HCT116 (cell line): ENCODE results near the gene HCRTR1. TPM values are rescaled to one million over a fixed set of nuclear protein-coding genes. Genes with fewer than 3 reads are reported as not detected.

ENCODE experiments used
- ATAC-seq: fragments of 200-7000 bp; cut with Tn5 transposase; 2 replicates; pipeline ENCODE4 v1.9.1; 2020; ENCODE audit warnings: mild to moderate bottlenecking, moderate library complexity
- BruUV-seq: library from RNA; stranded (reverse); fragments of 400-500 nt; replicated peaks from 2 replicates; lab custom pipeline; 2021; lab: Mats Ljungman, UMichigan
- CTCF ChIA-PET: fragments of 300-600 bp; sonication (Branson Sonifier 250); formaldehyde crosslinking; loops from one replicate; lab custom pipeline; 2021; ENCODE audit warnings: antibody characterized with exemption; lab: Charles Lee
- POLR2A ChIA-PET: fragments of 300-600, 350-600 bp; sonication (Branson Sonifier 250); formaldehyde crosslinking; loops from one replicate; lab custom pipeline; 2021; ENCODE audit warnings: antibody characterized with exemption; lab: Charles Lee
- RAD21 ChIA-PET, 2 experiments: fragments of 300-600 bp; sonication (Branson Sonifier 250); formaldehyde crosslinking; loops; one replicate each; lab custom pipeline; 2023; ENCODE audit warnings: low total read pairs in 2 of 2; ENCODE audit not compliant: uncharacterized antibody in 2 of 2, unreplicated experiment in 2 of 2, low non-redundant PET in 1 of 2; lab: Charles Lee
- DNase-seq: peaks from one replicate; pipeline ENCODE4 v3.0.0-alpha.2; 2010; ENCODE audit warnings: low read depth, low spot score
- H2AFZ ChIP-seq: fragments of 200-600 bp; shearing (Covaris generic), sonication (generic); 2 replicates; pipeline ENCODE4 v1.6.1; 2017; ENCODE audit warnings: low read depth, mixed run types, mixed read lengths, antibody characterized with exemption, low read length; ENCODE audit not compliant: poor library complexity, severe bottlenecking
- H3K27ac ChIP-seq: 2 replicates; pipeline ENCODE4 v1.5.1; 2012; ENCODE audit warnings: low read depth, low read length
- H3K27me3 ChIP-seq: fragments of 200-600 bp; sonication (generic); 2 replicates; pipeline ENCODE4 v1.6.1; 2016; ENCODE audit warnings: mixed run types, low read length, mixed read lengths; ENCODE audit not compliant: insufficient read depth
- H3K36me3 ChIP-seq, 2 experiments: fragments of 200-500 bp in 1 of 2; fragments of 200-600 bp in 1 of 2; sonication (Bioruptor generic) in 1 of 2; sonication (generic) in 1 of 2; 2 replicates each; pipeline versions ENCODE4 v1.5.1 to v1.6.1; 2014 to 2016; ENCODE audit warnings: low read length in 2 of 2, inconsistent platforms in 1 of 2, mixed read lengths in 1 of 2, mixed run types in 1 of 2; ENCODE audit not compliant: insufficient read depth in 2 of 2, control insufficient read depth in 1 of 2
- H3K4me1 ChIP-seq, 2 experiments: fragments of 200-600 bp in 1 of 2; sonication (generic) in 1 of 2; 2 replicates each; pipeline versions ENCODE4 v1.5.1 to v1.6.1; 2012 to 2017; ENCODE audit warnings: low read length in 2 of 2, inconsistent platforms in 1 of 2, mild to moderate bottlenecking in 1 of 2, mixed read lengths in 1 of 2, mixed run types in 1 of 2, moderate library complexity in 1 of 2; ENCODE audit not compliant: insufficient read depth in 2 of 2, control insufficient read depth in 1 of 2
- H3K4me2 ChIP-seq: fragments of 200-600 bp; sonication (generic); 2 replicates; pipeline ENCODE4 v1.6.1; 2017; ENCODE audit warnings: mixed run types, low read length, mixed read lengths
- H3K4me3 ChIP-seq, 2 experiments: fragments of 200-600 bp in 1 of 2; sonication (generic) in 1 of 2; replicated peaks in 1 of 2; 2 replicates each; pipeline ENCODE4 v1.5.1; 2011 to 2016; ENCODE audit warnings: low read length in 2 of 2, control low read depth in 1 of 2, low read depth in 1 of 2, mild to moderate bottlenecking in 1 of 2, mixed read lengths in 1 of 2, mixed run types in 1 of 2
- H3K79me2 ChIP-seq: fragments of 200-600 bp; sonication (generic); 2 replicates; pipeline ENCODE4 v1.6.1; 2017; ENCODE audit warnings: mild to moderate bottlenecking, mixed run types, low read length, moderate library complexity, mixed read lengths; ENCODE audit not compliant: insufficient read depth
- H3K9ac ChIP-seq: fragments of 200-600 bp; sonication (generic); 2 replicates; pipeline ENCODE4 v1.6.1; 2016; ENCODE audit warnings: low read length, mixed read lengths
- H3K9me2 ChIP-seq: fragments of 200-600 bp; sonication (generic), shearing (Covaris generic); 2 replicates; pipeline ENCODE4 v1.6.1; 2017; ENCODE audit warnings: mixed run types, mild to moderate bottlenecking, moderate library complexity; ENCODE audit not compliant: insufficient read depth
- H3K9me3 ChIP-seq, 2 experiments: fragments of 200-500 bp in 1 of 2; fragments of 200-600 bp in 1 of 2; sonication (Bioruptor generic) in 1 of 2; sonication (generic) in 1 of 2; 2 replicates each; pipeline ENCODE4 v1.6.1; 2014 to 2017; ENCODE audit warnings: low read length in 2 of 2, mixed read lengths in 2 of 2, inconsistent platforms in 1 of 2, low read depth in 1 of 2, mild to moderate bottlenecking in 1 of 2, mixed run types in 1 of 2, moderate library complexity in 1 of 2; ENCODE audit not compliant: control insufficient read depth in 1 of 2, insufficient read depth in 1 of 2
- H4K20me1 ChIP-seq: fragments of 200-600 bp; sonication (generic), shearing (Covaris generic); 2 replicates; pipeline ENCODE4 v1.6.1; 2017; ENCODE audit warnings: mixed run types, mild to moderate bottlenecking, moderate library complexity; ENCODE audit not compliant: insufficient read depth
- ATF3 ChIP-seq: IDR thresholded peaks from 2 replicates; pipeline ENCODE4 v1.6.1; 2012
- CBX3 ChIP-seq: IDR thresholded peaks from 2 replicates; pipeline ENCODE4 v1.6.1; 2012; ENCODE audit warnings: low read depth
- CTCF ChIP-seq, 3 experiments: fragments of 200-600 bp in 1 of 3; sonication (generic) in 1 of 3; IDR thresholded peaks in 2 of 3; conservative IDR thresholded peaks in 1 of 3; 2 replicates each; pipeline ENCODE4 v1.5.1; 2012 to 2017; ENCODE audit warnings: low read depth in 2 of 3, low read length in 2 of 3, antibody characterized with exemption in 1 of 3, borderline replicate concordance in 1 of 3, control low read depth in 1 of 3, mild to moderate bottlenecking in 1 of 3, mixed read lengths in 1 of 3, mixed run types in 1 of 3, moderate library complexity in 1 of 3; ENCODE audit not compliant: insufficient read depth in 1 of 3
- EGR1 ChIP-seq: IDR thresholded peaks from 2 replicates; pipeline ENCODE4 v1.6.1; 2012; ENCODE audit warnings: low read depth
- ELF1 ChIP-seq: IDR thresholded peaks from 2 replicates; pipeline ENCODE4 v1.6.1; 2012; ENCODE audit warnings: low read depth, borderline replicate concordance
- EZH2 ChIP-seq: fragments of 200-600 bp; sonication (generic); IDR thresholded peaks from 2 replicates; pipeline ENCODE4 v1.6.1; 2017; ENCODE audit warnings: antibody characterized with exemption, mixed run types
- FOSL1 ChIP-seq: IDR thresholded peaks from 2 replicates; pipeline ENCODE4 v1.6.1; 2012; ENCODE audit warnings: low read depth
- JUND ChIP-seq: IDR thresholded peaks from 2 replicates; pipeline ENCODE4 v1.6.1; 2012
- MAX ChIP-seq: IDR thresholded peaks from 2 replicates; pipeline ENCODE4 v1.6.1; 2012
- POLR2A ChIP-seq: IDR thresholded peaks from 2 replicates; pipeline ENCODE4 v1.7.0; 2011; ENCODE audit warnings: borderline replicate concordance; ENCODE audit not compliant: insufficient read depth, insufficient read length; ENCODE audit errors: extremely low read depth
- REST ChIP-seq: IDR thresholded peaks from 2 replicates; pipeline ENCODE4 v1.6.1; 2012; ENCODE audit warnings: low read depth
- SIN3A ChIP-seq: IDR thresholded peaks from 2 replicates; pipeline ENCODE4 v1.6.1; 2012; ENCODE audit warnings: low read depth
- SP1 ChIP-seq: IDR thresholded peaks from 2 replicates; pipeline ENCODE4 v1.6.1; 2012; ENCODE audit warnings: low read depth
- TCF7L2 ChIP-seq: IDR thresholded peaks from 2 replicates; pipeline ENCODE4 v1.7.0; 2011; ENCODE audit warnings: borderline replicate concordance, inconsistent platforms; ENCODE audit not compliant: insufficient read depth, insufficient read length; ENCODE audit errors: extremely low read depth
- YY1 ChIP-seq: IDR thresholded peaks from 2 replicates; pipeline ENCODE4 v1.6.1; 2011; ENCODE audit warnings: low read length, low read depth, moderate library complexity, mild to moderate bottlenecking; ENCODE audit not compliant: insufficient replicate concordance; ENCODE audit errors: extremely low read depth
- ZBTB33 ChIP-seq: IDR thresholded peaks from 2 replicates; pipeline ENCODE4 v1.6.1; 2011; ENCODE audit warnings: mild to moderate bottlenecking, low read length, moderate library complexity; ENCODE audit not compliant: insufficient replicate concordance; ENCODE audit errors: extremely low read depth
- ZFX ChIP-seq: fragments of 450-650 bp; IDR thresholded peaks from 2 replicates; pipeline ENCODE4 v1.6.1; 2017
- ZNF274 ChIP-seq: fragments of 200-500 bp; sonication (Bioruptor generic); IDR thresholded peaks from 2 replicates; pipeline ENCODE4 v1.6.1; 2014; ENCODE audit warnings: mild to moderate bottlenecking, low read depth, low read length, inconsistent platforms
- intact Hi-C: fragments of 100-400 bp; cut with micrococcal nuclease; formaldehyde crosslinking; loops from 2 replicates; pipeline ENCODE4 v1.10.0; 2022
- total RNA-seq: library from RNA; stranded (reverse); gene quantifications from one replicate; pipeline ENCODE4 v1.2.1, GENCODE V29; 2021; ENCODE audit not compliant: unreplicated experiment

The HCRTR1 gene
- total RNA-seq, 1 experiment from 2014 or later: not detected

- peak overlapping the region; percentile 30 to 47; a peak in 3 of 4 replicates for H3K4me3 ChIP-seq
- BruUV-seq: no TSS peak
- TF ChIP-seq SP1: no peak
- no peak for TF ChIP-seq REST
- no peak for TF ChIP-seq POLR2A
- no peak for TF ChIP-seq ZNF274
- TF ChIP-seq MAX: no peak
- TF ChIP-seq ZFX: no peak
- TF ChIP-seq SIN3A: no peak
- no peak for TF ChIP-seq YY1
- no peak for TF ChIP-seq ZBTB33
- TF ChIP-seq FOSL1: no peak
- no peak for TF ChIP-seq ATF3
- no peak for TF ChIP-seq CBX3
- TF ChIP-seq JUND: no peak
- TF ChIP-seq CTCF (IDR thresholded peaks at IDR 0.05 in 2 of 3, conservative IDR thresholded peaks at IDR 0.05 in 1 of 3; ENCODE audit: borderline replicate concordance in 1 of 3, insufficient read depth in 1 of 3, low read depth in 2 of 3, low read length in 2 of 3): no peak
- TF ChIP-seq EZH2: no peak
- TF ChIP-seq EGR1: no peak
- TF ChIP-seq TCF7L2: no peak
- TF ChIP-seq ELF1: no peak
- no peaks in the 10 kb centered on the region for H3K9me2 ChIP-seq
- H3K4me2 ChIP-seq: peak overlapping the region; percentile 89
- no peaks in the 10 kb centered on the region for H4K20me1 ChIP-seq
- no peaks in the 10 kb centered on the region for H3K27me3 ChIP-seq
- H3K36me3 ChIP-seq: no peaks in the 10 kb centered on the region
- CTCF ChIA-PET: interaction anchor here (1.0 to 1.5 kb wide), 5 partner anchors 36 to 120 kb away, joined by 4 to 13 read pairs (median 5); no protein-coding TSS in a partner anchor
- H3K9me3 ChIP-seq: no peaks in the 10 kb centered on the region
- POLR2A ChIA-PET: no interaction called here
- RAD21 ChIA-PET: interaction anchor here in 1 of 2 experiments (0.8 to 1.3 kb wide), 2 partner anchors 76 to 120 kb away, joined by 3 to 10 read pairs; no protein-coding TSS in a partner anchor
- H3K27ac ChIP-seq: no peak overlapping the region
- DNase-seq: no peak
- no peak overlapping the region for H3K9ac ChIP-seq
- no peaks in the 10 kb centered on the region for H3K79me2 ChIP-seq
- H2AFZ ChIP-seq: peak overlapping the region; percentile 98
- no peak; the same call in 1 of the 2 replicates for ATAC-seq
- H3K4me1 ChIP-seq: peaks cover 23 to 29% of the 10 kb centered on the region in 2 experiments
- intact Hi-C loops: loop anchor here (10.0 kb wide), 1 partner anchor 295 kb away; no protein-coding TSS in a partner anchor
Measured at GRCh38 chr1:31669433-31669785, 51.9 kb downstream of the HCRTR1 start.
